HG02938 (cell line): ENCODE measurements around the gene CASTOR2.
A peak's percentile ranks its signal among the peaks of the same experiment; 100 is the strongest.
"Not testable (repeated sequence)": the region's sequence is repeated elsewhere in the genome, so short reads cannot be mapped to it uniquely, and the experiment has no call there.

Source experiments
- ATAC-seq: cut with Tn5 transposase; IDR thresholded peaks from one replicate; pipeline ENCODE4 v1.9.1; 2021; ENCODE audit warnings: mild to moderate bottlenecking, moderate library complexity; ENCODE audit not compliant: unreplicated experiment

Gene CASTOR2

DNA sequence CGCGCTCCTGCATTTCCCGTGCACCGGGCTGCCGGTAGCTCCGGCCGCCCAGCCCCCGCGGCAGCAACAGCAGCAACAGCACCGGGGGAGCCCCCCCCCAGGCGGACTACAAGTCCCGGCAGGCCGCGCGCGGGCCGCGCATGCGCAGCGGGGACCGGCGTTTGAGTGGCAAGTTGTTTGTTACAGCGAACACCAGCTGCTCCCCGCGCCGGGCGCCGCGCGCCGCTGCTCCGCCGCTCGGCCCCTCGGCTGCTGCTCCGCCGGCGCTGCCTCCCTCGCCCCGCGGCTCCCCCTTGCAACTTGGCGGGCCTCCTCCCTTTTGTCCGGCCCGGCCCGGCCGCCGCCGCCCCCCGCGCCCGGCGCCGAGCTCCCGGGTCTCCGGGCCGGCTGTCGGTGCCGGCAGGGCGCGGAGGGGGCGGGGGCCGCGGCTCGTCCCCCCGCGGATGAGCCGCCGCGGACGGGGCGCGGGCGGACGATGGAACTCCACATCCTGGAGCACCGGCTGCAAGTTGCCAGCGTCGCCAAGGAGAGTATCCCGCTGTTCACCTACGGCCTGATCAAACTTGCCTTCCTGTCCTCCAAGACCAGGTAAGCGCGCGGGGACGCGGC lies at the start of gene CASTOR2:
TSS of gene CASTOR2 (plus strand) at position 195 of the 609 bp plus-strand sequence. CDS start at position 476, 281 bp downstream.
- peak; percentile 79 for ATAC-seq

DNA sequence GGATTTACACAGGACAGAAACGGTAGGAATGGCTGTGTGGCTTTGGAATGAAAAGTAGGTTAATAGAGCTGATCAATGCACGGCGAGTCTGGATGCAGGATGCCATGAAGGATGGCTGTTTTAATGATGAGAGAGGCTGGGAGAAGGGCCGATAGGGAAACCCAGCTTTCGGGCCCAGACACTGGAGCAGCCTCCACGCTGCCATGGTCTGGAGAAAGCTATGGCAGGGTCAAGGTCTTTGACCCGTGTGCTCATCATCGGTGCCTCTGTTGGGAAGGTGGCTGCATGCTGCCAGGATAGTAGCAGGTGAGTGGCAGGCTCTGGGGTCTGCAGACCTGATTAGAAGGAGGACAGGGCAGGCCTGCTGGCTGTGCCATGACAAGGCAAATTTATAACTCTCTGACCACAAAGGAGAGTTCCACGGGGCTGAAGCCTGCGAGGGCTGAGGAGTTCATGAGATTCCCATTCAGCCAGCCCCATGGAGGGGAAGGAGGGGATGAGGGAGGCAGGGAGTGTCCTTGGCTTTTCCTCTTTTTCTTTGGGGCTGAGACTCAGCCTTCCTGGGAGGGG lies 42.1 kb upstream of the CASTOR2 start:
- ATAC-seq, result not testable (repeated sequence)

DNA sequence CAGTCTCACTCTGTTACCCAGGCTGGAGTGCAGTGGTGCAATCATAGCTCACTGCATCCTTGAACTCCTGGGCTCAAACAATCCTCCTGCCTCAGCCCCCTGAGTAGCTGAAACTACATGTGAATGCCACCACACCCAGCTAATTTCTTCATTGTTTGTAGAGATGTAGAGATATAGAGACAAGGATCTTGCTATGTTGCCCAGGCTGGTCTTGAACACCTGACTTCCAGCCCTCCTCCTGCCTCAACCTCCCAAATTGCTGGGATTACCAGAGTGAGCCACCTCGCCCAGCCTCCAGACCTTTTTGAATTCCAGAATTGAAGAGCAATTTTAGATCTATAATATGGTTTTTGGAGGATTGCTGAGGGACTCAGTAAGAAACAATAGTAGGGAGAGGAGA lies 40.9 kb upstream of the CASTOR2 start:
- ATAC-seq, result not testable (repeated sequence)

DNA sequence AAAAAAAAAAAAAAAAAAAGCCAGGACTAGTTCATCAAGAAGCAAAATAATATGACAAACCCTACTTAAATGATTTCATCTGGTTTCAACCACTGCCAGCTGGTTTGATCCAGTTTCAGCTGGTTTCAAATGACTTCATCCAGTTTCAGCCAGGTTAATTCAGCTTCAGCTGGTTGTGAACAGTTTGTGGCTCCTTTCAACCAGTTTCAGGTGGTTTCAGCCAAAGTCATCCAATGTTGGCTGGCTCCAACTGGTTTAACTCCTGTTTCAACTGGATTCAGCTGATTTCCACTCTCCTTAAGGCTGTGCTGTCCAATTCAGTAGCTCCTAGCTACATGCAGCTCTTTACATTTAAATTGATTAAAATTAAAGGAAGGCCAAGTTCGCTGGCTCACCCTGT lies 37.5 kb upstream of the CASTOR2 start:
- not testable (repeated sequence) for ATAC-seq

DNA sequence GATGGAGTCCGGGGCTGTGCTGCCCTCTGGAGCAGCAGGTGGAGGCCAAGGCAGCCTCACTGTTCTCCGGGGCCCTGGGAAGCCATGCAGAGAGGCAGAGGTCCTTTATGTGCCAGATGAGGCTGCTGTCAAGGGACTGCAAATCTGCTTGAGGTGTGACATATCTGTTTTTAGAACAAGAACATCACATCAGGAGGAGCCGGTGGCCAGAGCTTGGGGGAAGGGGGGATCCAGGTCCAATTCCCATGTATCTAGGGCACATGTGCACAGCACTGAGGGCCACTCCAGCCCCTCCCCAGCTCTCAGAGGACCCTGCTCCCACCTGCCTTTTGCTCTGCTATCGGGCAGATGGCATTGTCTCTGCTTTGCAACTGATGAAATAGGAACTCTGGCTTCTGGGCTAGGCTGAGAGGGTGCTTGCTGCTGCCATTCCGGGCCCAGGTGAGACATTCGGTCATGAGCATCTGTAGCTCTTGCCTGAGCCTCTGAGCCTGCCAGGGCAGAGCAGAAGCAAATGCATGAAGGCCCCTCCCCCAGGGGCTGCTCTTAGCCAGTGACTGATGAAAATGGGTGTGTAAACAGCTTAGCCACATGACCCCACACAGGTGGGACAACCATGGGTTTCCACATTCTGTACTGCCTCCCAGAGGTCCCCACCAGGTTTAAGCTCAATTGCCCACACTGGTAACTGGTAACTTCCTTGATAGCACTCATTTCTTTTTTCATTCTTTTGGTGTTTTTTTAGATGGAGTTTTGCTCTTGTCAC lies 32.8 kb upstream of the CASTOR2 start:
- not testable (repeated sequence) for ATAC-seq

DNA sequence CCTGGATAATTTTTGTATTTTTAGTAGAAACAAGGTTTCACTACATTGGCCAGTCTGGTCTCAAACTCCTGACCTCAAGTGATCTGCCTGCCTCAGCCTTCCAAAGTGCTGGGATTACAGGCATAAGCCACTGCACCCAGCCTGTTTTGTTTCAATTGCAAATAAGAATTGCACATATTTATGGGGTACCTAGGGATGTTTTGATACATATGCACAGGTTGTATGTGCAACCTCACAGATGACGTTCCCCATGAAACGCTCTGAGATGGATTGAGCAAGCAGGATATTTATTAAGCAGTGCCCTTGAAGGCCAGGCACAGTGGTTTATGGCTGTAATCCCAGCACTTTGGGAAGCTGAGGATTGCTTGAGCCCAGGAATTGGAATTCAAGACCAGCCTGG lies 25.1 kb upstream of the CASTOR2 start:
- ATAC-seq, result not testable (repeated sequence)

DNA sequence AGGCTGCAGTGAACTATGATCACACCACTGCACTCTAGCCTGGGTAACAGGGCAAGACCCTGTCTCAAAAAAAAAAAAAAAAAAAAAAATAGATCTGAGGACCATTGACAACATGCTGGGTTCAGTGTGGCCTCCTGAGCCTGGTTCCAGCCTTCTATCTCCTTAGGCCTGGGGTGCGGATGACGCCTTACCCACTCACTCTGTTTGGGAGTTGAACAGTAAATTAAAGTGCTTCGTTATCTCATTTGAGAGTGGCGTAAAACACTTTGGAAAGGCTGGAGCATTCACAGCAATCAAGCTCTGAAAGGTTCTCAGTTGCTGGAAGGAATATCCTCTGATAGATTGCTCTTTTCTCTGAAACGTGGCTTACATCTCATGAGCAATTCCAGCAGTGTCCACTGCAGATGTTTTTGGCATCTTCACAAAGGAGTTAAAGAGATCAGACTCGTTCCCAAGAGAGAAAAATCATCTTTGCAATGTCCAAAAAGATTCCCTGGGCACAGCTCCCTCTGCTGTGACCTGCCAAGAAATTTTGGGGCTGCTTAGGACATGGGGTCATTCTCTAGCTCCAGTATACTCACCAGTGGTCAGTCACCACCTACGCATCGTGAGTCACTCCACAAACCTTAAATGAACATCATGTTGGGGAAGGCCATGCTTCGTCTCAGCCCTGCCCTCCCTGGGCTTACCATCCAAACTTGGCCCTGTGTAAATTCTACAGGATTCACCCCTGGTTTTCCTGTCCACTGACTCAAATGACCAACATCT lies 23.0 kb upstream of the CASTOR2 start:
- not testable (repeated sequence) for ATAC-seq

DNA sequence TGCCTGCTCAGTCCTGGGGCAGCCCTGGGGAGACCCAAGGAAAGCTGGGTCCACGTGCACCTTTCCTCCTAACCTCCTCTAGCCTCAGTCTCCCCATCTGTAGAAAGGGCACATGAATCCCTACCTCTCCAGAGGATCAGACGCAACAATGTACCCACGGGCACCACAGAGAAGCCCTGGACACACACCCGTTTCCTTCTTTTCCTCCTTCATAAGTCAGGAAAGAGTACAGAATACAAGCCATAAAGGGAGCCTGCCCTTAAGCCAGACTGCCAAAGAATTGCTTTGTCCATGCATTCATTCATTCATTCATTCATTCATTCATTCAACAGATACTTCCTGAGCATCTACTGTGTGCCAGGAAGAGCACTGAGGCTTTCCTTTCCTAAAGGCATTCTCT lies 20.6 kb upstream of the CASTOR2 start:
- not testable (repeated sequence) for ATAC-seq

DNA sequence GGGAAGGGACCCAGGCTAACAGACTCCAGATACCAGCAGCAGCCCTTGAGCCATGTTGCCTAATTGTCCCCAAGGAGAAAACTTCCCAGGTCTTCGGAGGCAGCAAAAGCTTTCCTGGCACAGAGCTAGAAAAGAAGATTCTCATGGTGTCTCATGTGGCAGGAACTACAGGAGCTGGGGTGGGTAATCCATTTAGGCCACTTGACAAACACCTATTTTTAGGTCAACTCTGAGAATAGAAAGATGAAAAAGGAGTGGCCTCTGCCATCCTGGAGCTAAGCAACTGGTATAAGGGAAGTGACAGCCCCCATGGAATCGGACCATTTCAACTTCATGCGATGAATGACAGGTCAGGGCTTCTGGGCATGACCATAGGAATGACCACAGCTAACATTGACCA lies 16.8 kb upstream of the CASTOR2 start:
- not testable (repeated sequence) for ATAC-seq

DNA sequence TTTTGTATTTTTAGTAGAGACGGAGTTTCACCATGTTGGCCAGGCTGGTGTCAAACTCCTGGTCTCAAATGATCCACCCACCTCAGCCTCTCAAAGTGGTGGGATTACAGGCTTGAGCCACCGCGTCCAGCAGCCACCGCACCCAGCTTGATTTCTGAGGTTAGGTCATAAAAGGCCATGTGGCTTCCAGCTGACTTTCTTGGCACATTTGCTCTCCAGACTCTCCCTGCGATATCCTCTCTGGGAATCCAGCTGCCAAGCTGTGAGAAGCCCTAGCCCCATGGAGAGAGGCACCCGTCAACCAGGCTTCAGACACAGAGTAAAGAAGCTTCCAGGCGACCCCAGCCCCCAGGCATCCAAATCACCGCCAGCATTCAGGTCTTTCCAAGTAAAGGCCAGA lies 10.7 kb upstream of the CASTOR2 start:
- not testable (repeated sequence) for ATAC-seq

DNA sequence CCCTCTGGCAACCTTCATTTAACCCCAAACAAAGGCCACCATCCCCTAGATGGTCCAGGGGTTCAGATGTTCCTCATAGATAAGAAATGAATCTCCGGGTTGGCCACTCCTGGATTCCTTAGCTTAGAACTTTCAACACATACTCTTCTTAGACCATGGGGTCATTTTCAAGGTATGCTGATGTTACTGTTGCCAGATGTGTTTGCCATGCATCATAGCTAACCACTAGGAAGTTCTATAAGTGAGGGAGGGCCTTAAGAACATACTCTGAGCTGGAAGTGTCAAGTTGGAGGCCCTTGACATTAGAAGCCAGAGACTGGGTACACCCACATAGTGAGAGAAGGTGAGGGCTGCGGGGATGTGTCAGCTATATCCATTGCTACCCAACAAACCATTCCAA lies 6.2 kb upstream of the CASTOR2 start:
- not testable (repeated sequence) for ATAC-seq

DNA sequence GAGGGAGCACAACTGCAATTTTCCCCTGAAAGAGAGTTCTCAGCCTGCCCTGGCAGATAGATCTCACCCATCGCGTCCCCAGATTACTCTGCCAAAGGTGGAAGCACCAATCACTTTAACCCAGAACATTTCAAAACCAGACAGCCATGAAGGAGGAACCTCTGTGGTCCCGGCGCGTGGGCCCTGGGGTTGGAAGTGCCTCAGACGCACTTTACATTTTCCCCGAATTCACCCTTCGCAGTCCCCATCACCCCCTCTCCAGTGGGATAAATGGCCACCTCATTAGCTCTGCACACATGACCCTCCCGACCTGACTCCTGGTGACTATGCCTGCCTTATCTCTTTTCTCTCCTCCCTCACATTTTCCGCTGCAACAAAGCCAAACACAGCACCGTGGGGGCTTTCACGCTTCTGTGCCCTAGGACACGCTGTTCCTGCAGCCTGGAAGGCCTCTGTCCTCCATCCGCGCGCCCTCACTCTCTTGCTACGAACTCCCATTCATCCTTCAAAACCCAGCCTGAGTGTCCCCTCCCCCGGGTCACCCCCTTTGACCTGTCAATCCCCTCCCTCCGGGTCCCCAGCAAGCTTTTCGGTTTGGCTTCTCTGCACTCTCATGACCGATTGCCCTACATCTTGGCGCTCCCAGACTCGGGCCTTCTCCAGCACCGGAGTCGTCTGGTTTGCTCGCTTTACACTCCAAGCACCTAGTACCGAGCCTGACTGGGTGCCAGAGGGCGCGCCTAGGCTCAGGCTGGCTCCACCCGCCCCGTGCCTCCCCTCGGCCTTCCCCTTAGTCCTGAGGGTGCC lies 598 bp upstream of the CASTOR2 start:
- ATAC-seq, result not testable (repeated sequence)

DNA sequence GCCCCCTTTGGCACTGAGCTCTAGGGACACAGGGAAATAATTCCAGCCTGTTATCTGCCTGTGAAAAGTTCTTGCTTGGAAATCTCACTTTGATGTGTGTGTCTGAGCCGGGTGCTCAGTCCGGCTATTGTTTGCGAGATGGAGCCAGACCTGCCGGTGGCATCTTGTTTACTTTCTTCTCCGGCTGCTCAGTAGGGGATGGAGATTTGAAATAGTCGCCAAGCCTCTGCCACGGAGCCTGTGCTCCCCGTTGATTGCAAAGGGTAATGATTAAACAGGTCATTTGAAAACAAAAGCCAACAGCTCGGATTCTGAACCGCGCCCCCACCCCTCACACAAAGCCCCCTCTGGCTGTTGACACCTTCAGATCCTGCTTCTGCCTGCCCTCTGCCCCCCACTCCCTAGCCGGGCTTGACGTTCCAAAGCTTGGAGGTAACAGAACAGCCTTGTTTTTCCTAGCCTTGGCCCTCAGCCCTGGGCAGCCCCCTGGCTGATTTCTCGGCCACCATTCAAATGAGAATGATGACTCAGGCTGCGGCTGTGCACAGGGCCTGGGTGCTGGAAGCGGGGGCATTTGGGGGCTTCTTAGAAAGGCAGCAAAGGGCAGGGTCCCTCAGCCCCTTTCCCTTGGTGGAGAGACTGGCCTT lies 1.8 kb downstream of the CASTOR2 start:
- ATAC-seq, result not testable (repeated sequence)

DNA sequence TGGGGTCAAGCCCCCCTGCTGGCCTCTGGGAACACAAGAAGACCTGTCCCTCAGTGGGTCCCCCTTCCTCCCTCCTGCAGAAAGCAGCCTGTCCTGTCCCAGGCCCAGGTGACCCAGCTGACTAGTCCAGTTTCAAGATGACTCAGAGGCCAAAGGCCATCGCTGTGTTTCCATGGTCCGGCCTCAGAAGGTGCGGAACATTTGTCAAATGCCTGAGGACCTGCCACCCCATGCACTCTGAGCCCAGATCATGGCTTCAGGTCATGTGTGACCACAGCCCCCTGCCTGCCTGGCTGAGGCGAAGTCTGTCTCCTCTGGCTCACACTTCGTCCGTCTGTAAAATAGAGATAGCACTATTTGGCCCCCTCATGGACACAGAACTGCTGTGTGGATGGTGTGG lies 2.4 kb downstream of the CASTOR2 start:
- ATAC-seq, result not testable (repeated sequence)

DNA sequence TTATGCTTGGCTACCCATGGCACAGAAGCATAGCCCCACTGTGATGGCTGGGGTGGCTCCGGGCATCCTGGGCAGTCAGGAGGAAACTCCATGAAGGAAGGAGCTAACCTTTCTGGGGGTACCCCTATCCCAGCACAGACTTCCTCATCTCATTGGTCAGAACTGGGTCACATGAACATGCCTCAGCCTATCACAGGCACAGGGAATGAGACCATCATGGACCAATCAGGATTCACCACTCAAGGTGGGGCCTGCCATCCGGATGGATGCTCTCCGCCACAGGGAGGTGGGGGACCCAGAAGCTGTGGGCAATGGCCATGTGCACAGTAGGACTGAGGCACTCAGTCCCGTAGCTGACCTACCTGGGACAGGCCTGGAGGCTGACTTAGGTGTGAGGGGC lies 6.9 kb downstream of the CASTOR2 start:
- not testable (repeated sequence) for ATAC-seq

DNA sequence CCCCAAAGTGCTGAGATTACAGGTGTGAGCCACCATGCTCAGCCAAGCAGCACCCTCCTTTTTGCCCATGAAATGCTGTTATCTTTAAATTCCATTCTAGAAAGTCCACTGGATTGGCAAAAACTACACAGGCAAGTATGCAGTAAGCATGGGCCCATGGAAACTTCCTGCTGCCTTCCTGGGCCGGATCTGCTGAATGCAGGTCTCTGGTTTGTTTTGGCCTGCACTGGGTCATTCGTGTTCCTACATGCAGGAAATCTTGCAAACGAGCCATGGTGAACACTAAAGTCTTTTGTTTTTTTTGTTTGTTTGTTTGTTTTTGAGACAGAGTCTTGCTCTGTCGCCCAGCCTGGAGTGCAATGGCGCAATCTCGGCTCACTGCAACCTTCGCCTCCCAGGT lies 7.9 kb downstream of the CASTOR2 start:
- not testable (repeated sequence) for ATAC-seq

DNA sequence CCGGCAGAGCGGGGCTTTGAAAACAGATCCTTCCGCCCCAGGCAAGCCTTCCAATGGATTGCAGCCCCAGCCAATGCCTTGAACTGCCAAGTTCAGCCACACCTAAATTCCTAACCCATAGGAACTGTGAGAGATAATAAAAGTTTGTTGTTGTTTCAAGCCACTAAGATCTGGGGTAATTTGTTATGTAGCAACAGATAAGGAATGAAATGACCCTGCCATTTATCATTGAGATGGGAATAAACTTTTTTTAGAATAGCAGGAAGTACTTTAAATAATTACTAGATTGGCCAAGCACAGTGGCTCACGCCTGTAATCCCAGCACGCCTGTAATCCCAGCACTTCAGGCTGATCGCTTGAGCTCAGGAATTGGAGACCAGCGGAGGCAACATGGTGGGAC lies 11.5 kb downstream of the CASTOR2 start:
- not testable (repeated sequence) for ATAC-seq

DNA sequence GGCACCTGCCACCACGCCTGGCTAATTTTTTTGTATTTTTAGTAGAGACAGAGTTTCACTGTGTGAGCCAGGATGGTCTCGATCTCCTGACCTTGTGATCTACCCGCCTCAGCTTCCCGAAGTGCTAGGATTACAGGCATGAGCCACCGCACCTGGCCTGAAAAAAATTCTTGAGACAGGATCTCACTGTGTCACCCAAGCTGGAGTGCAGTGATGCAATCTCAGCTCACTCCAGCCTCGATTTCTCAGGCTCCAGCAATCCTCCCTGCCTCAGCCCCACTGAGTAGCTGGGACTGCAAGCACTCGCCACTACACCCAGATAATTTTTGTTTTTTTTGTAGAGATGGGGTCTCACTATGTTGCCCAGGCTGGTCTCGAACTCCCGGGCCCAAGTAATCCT lies 13.0 kb downstream of the CASTOR2 start:
- ATAC-seq, result not testable (repeated sequence)

DNA sequence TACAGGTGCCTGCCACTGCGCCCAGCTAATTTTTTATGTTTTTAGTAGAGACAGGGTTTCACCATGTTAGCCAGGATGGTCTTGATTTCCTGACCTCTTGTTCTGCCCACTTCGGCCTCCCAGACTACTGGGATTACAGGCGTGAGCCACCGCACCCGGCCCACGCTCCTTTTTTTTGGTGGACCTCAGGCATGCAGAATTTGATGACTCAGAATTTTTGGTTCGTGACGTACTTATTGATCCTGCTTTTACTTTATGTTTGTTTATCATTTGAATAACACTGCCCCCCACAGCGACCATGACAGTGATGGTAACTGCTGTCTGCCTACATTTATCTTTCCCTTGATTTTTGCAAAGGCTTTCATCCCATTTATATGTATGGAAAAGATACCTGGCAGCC lies 23.9 kb downstream of the CASTOR2 start:
- ATAC-seq, result not testable (repeated sequence)

DNA sequence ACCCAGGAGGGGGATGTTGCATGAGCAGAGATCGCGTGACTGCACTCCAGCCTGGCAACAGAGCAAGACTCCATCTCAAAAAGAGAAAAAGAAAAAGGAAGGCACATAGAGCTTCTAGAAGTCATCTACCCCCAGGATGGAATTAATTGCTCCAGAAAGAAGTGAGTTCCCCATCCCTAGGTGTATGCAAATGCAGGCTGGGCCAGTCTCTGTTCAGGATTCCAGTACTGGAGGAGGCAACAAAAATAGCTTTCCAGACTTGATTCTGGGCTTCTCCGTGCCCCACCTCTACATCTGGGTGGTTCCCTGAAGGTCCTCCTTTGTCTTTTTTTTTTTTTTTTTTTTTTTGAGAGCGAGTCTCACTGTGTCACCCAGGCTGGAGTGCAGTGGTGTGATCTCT lies 28.6 kb downstream of the CASTOR2 start:
- ATAC-seq, result no peak
